Measurements from ENCODE around the gene SDK2.

The SDK2 gene

GRCh38 chr17:73566905-73567782, 77.1 kb downstream of the SDK2 start:
- DNase-seq (ENCODE audit: insufficient read length, low spot score), result no peak
- no peak for FAIRE-seq

GRCh38 chr17:73564843-73565242, 79.4 kb downstream of the SDK2 start:
- no peak for FAIRE-seq
- DNase-seq (ENCODE audit: insufficient read length, low spot score), result no peak

GRCh38 chr17:73562896-73563295, 81.3 kb downstream of the SDK2 start:
- DNase-seq (ENCODE audit: insufficient read length, low spot score), result no peak
- FAIRE-seq, result no peak

GRCh38 chr17:73561111-73561510, 83.1 kb downstream of the SDK2 start:
- FAIRE-seq (no peak), DNase-seq (ENCODE audit: insufficient read length, low spot score) (no peak)

- no peak for DNase-seq (ENCODE audit: insufficient read length, low spot score)
Measured at GRCh38 chr17:73560661-73561060, 83.6 kb downstream of the SDK2 start.

GRCh38 chr17:73559532-73559931, 84.7 kb downstream of the SDK2 start:
- no peak for DNase-seq (ENCODE audit: insufficient read length, low spot score)
- FAIRE-seq, result no peak

More at GRCh38 chr17:73560661-73561060, 83.6 kb downstream of the SDK2 start:
- no peak for FAIRE-seq

- DNase-seq (ENCODE audit: insufficient read length, low spot score) (no peak), FAIRE-seq (no peak)
Measured at GRCh38 chr17:73555199-73555960, 88.9 kb downstream of the SDK2 start.

GRCh38 chr17:73554498-73554897, 89.7 kb downstream of the SDK2 start:
- FAIRE-seq (no peak), DNase-seq (ENCODE audit: insufficient read length, low spot score) (no peak)

- DNase-seq (ENCODE audit: insufficient read length, low spot score) (no peak), FAIRE-seq (no peak)
Measured at GRCh38 chr17:73553311-73553710, 90.9 kb downstream of the SDK2 start.

- DNase-seq (ENCODE audit: insufficient read length, low spot score) (no peak), FAIRE-seq (no peak)
Measured at GRCh38 chr17:73552300-73553048, 91.8 kb downstream of the SDK2 start.

- no peak for FAIRE-seq
Measured at GRCh38 chr17:73551759-73552158, 92.5 kb downstream of the SDK2 start.

GRCh38 chr17:73551144-73551543, 93.1 kb downstream of the SDK2 start:
- DNase-seq (ENCODE audit: insufficient read length, low spot score), result no peak
- no peak for FAIRE-seq

More at GRCh38 chr17:73551759-73552158, 92.5 kb downstream of the SDK2 start:
- peak; percentile 28 for DNase-seq (ENCODE audit: insufficient read length, low spot score)

- DNase-seq (ENCODE audit: insufficient read length, low spot score) (no peak), FAIRE-seq (no peak)
Measured at GRCh38 chr17:73550556-73550955, 93.7 kb downstream of the SDK2 start.

- DNase-seq (ENCODE audit: insufficient read length, low spot score), result no peak
- FAIRE-seq, result no peak
Measured at GRCh38 chr17:73549841-73550430, 94.3 kb downstream of the SDK2 start.

GRCh38 chr17:73548620-73549311, 95.5 kb downstream of the SDK2 start:
- FAIRE-seq (no peak), DNase-seq (ENCODE audit: insufficient read length, low spot score) (no peak)

GRCh38 chr17:73547790-73548189, 96.5 kb downstream of the SDK2 start:
- FAIRE-seq, result no peak
- no peak for DNase-seq (ENCODE audit: insufficient read length, low spot score)

GRCh38 chr17:73546770-73547536, 97.3 kb downstream of the SDK2 start:
- peak; percentile 36 for DNase-seq (ENCODE audit: insufficient read length, low spot score)

GRCh38 chr17:73546114-73546513, 98.1 kb downstream of the SDK2 start:
- no peak for DNase-seq (ENCODE audit: insufficient read length, low spot score)
- no peak for FAIRE-seq

More at GRCh38 chr17:73546770-73547536, 97.3 kb downstream of the SDK2 start:
- FAIRE-seq, result no peak
